ENCODE measurements around the gene RPS27. TPM values are rescaled to one million over a fixed set of nuclear protein-coding genes. Genes with fewer than 3 reads are reported as not detected.

Gene RPS27
- polyA plus RNA-seq, 3 donors from 2014 or later: 7,421 to 15,806 (median 9,939) TPM

DNA sequence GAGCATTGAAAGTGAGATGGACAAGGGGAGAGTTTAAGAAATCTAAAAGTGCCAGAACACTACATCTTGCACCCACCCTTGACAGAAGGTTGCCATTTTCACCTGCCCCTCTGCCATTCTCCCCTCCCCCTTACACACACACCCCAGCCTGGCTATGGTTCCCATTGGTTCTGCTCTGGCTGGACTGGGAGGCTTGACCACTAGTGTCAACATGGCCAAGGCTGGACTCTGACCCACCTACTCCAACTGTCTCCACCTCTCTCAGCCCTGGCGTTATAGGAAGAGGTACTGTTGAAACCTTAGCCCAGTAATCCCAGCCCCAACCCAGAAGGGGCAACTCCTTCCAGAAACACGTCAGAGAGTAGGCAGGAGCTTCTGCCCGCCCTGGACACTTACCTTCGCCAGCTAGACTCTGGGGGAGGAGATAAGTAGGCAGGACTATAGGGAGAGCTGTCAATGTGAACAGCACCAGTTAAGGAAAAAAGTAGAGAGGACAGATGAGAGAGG lies 36.6 kb upstream of the RPS27 start:
- H3K27me3 Mint-ChIP-seq (ENCODE audit: low read depth in 3 of 3): peaks cover 0 to 11% (median 5%) of the 10 kb centered on the region in 3 donors
- peaks cover 40 to 47% of the 10 kb centered on the region in 2 donors for H3K4me1 Mint-ChIP-seq
- H3K36me3 Mint-ChIP-seq: peaks cover 10 to 31% (median 17%) of the 10 kb centered on the region in 3 donors
- no peak for DNase-seq
- no peaks in the 10 kb centered on the region for H3K9me3 Mint-ChIP-seq
- no peak overlapping the region for H3K4me3 Mint-ChIP-seq
- peak overlapping the region in 5 of 6 donors; percentile 4 to 83 (median 43) for H3K27ac Mint-ChIP-seq

DNA sequence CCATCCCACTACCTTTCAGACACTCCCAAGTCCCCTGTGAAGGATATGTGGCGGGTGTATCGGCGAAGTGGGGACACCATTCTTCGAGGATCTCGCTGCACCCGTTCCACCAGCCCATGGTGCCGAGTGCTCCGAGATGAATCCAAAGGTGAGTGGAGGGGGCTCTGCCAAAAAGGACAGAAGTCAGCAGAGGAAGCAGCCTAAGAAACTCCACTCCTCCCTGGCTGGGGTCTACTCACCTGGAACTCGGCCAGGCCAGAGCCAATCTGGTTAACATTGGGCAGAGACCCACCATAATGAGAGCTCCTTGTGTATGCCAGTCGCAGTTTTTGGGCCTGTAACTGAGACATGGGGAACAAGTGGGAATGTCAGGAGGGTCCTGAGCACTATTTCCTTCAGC lies 35.7 kb upstream of the RPS27 start:
- Mint-ChIP-seq H3K9me3 (no peaks in the 10 kb centered on the region), H3K4me1 (peaks cover 40 to 48% of the 10 kb centered on the region in 2 donors), H3K27me3 (ENCODE audit: low read depth in 3 of 3) (peaks cover 0 to 11% (median 5%) of the 10 kb centered on the region in 3 donors), H3K27ac (peak overlapping the region in 1 of 6 donors; percentile 49), H3K36me3 (peaks cover 10 to 31% (median 17%) of the 10 kb centered on the region in 3 donors), H3K4me3 (no peak overlapping the region)
- DNase-seq: no peak

DNA sequence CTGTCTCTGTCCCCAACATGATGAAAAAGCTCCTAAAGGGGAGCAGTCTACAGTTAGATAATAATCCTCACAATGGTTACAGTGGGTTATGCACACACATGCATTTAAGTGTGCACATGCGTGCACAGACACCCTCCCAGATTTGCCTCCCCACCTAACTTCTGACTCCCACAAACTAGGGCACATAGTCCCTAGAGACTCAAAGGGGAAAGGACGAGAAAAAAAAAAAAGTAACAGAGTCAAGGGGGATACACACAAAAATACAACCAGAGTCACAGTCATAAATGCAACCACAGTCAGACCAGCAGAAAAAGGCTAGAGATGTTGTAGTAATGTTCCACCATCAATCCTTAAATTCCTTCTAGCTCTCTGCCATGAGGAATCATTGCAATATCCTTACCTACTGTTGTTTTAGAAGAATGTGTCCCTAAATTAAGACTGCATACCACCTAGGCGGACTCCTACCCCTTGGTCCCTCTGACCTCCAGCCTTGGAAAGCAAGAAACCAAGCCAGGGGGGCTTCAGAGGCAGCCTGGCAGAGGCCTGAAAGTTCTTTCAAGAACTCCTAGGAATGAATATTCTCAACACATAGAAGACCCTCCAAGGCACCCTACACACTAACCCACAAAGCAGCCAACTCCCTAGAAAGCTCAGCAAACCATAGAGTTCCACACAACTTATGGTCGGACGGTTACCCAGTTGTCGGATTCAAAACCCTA lies 33.4 kb upstream of the RPS27 start:
- Mint-ChIP-seq H3K9me3 (no peaks in the 10 kb centered on the region), H3K4me3 (peak overlapping the region; percentile 91 to 99 (median 96)), H3K4me1 (peaks cover 47 to 52% of the 10 kb centered on the region in 2 donors), H3K27ac (peak overlapping the region; percentile 94 to 98 (median 96)), H3K36me3 (peaks cover 0 to 18% (median 6%) of the 10 kb centered on the region in 3 donors), H3K27me3 (ENCODE audit: low read depth in 3 of 3) (peaks cover 0 to 8% (median 5%) of the 10 kb centered on the region in 3 donors)
- DNase-seq: no peak

DNA sequence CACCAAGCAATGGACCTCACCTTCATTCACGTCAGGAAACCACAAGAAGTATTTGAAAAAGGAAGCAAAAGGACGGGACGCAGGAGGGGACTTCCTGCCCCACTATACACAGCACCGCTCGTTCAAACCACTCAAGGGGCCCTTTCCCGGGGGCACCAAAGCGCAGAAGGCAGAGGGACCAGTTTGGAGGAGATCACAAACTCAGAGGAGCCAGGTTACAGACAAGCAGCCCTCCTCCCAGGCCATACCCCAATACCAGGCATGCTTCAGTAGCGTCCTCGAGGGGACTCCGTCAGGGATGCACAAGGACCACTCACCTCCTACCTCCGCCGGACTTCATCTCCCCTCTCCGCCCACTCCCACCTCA lies 32.8 kb upstream of the RPS27 start:
- Mint-ChIP-seq H3K4me3 (peak overlapping the region; percentile 91 to 99 (median 96)), H3K27me3 (ENCODE audit: low read depth in 3 of 3) (peaks cover 0 to 8% (median 5%) of the 10 kb centered on the region in 3 donors), H3K4me1 (peaks cover 52 to 58% of the 10 kb centered on the region in 2 donors), H3K27ac (peak overlapping the region; percentile 94 to 98 (median 96)), H3K36me3 (peaks cover 0 to 17% (median 6%) of the 10 kb centered on the region in 3 donors), H3K9me3 (no peaks in the 10 kb centered on the region)
- DNase-seq: peak; percentile 51 to 68 (median 57)

DNA sequence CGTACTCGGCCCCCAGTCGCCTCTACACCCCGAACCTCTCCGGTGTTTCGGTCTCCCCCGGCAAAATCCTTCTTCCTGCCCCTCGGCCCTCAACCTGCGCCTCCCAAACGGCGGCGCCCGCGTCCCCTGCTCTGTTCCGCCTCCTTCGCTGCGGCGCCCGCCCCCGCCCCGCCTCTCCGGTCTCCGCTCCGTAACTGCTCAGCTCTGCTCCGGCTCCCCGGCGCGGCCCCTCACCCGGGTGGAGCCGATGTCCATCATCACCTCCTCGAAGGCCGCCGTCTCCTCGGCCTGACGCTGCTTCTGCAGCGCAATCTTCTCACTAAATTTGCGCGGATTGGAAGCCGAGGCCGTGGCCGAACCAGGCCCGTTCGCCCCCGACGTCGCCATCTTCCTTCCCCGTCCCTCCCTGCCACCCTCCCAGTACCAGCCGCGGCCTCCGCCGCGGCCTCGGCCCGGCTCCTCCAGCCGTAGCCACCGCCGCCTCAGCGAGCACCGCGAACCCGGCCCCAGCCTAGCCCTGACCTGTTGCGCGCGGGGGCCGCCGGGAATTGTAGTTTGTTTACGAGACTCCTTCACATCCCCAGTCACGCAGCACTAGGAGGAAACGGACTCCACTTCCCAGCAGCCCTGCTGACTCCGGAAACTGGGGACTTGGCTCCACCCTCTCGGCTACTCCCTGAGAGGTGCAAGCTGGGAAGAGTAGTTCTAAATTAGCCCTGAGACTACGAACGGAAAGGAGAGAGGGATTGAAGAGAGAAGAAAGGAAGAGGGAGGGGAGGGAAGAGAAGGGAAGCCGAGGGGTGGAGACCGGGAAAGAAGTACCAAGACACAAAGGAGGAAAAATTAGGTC lies 32.2 kb upstream of the RPS27 start, which contains the start of gene CRTC2:
CRTC2 (minus strand) TSS at position 502 of the 850 bp plus-strand sequence; CDS start at position 387, 115 bp downstream.
- peaks cover 57 to 64% of the 10 kb centered on the region in 2 donors for H3K4me1 Mint-ChIP-seq

DNA sequence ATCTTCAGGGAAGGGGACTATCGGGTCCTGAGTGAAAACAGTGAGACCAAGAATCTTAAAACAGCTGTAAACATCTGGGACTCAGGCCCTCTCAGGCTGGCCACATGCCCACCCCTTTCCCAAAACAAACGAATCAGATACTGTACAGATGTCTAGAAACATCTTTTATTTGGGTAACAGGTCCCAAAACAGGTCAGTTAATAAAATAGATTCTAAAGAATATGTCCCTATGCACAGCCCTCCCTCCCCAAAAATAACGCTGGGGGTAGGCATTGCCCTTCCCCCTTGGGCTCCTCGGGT lies 31.7 kb upstream of the RPS27 start:
- Mint-ChIP-seq H3K9me3 (no peaks in the 10 kb centered on the region), H3K27ac (peak overlapping the region; percentile 94 to 98 (median 96)), H3K4me1 (peaks cover 59 to 68% of the 10 kb centered on the region in 2 donors), H3K4me3 (peak overlapping the region; percentile 91 to 99 (median 96)), H3K36me3 (peaks cover 0 to 9% (median 6%) of the 10 kb centered on the region in 3 donors), H3K27me3 (ENCODE audit: low read depth in 3 of 3) (peaks cover 0 to 13% (median 8%) of the 10 kb centered on the region in 3 donors)
- DNase-seq: no peak

More for the DNA sequence above, 32.2 kb upstream of the RPS27 start, which contains the start of gene CRTC2:
- Mint-ChIP-seq H3K36me3 (peaks cover 0 to 15% (median 6%) of the 10 kb centered on the region in 3 donors), H3K27me3 (ENCODE audit: low read depth in 3 of 3) (peaks cover 0 to 10% (median 5%) of the 10 kb centered on the region in 3 donors), H3K27ac (peak within 1 kb of the TSS; percentile 94 to 98 (median 96)), H3K9me3 (no peaks in the 10 kb centered on the region), H3K4me3 (peak within 1 kb of the TSS; percentile 91 to 99 (median 96))
- peak; percentile 95 to 96 (median 96) for DNase-seq

DNA sequence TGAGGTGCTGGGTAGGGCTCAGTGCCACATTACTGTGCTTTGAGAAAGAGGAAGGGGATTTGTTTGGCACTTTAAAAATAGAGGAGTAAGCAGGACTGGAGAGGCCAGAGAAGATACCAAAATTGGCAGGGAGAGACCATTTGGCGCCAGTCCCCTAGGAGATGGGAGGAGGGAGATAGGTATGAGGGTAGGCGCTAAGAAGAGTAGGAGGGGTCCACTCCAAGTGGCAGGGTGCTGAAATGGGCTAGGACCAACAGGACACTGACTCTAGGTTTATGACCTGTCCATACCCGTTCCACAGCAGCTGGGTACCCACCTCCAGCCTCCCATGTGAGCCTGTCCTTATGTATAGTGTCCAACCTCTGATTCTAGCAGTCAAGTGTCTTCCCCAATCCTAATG lies 31.1 kb upstream of the RPS27 start:
- no peak for DNase-seq
- H3K27me3 Mint-ChIP-seq (ENCODE audit: low read depth in 3 of 3): peaks cover 0 to 13% (median 8%) of the 10 kb centered on the region in 3 donors
- peak overlapping the region in 2 of 5 donors; percentile 42 to 57 for H3K4me3 Mint-ChIP-seq
- no peaks in the 10 kb centered on the region for H3K9me3 Mint-ChIP-seq
- H3K27ac Mint-ChIP-seq: peak overlapping the region in 4 of 6 donors; percentile 47 to 98 (median 90)
- H3K4me1 Mint-ChIP-seq: peaks cover 59 to 68% of the 10 kb centered on the region in 2 donors
- H3K36me3 Mint-ChIP-seq: peaks cover 0 to 4% (median under 1%) of the 10 kb centered on the region in 3 donors

DNA sequence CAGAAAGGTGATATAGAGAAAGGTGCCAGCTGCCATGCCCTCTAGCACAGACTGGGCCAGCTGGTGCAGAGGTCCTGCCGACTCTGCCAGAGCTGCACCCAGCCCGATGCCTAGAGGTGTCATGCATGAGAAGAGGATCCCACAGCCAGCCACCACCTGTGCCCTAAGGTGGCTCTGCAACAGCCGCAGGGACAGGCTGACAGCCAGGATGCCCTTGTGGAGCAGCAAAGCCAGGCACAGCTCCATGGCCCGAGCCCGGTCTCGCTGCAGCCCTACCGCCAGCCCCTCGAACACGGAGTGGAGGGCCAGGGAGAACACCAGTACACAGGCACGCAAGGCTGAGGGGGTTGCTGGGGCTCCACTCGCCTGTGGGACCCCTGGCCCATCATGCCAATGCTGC lies 30.4 kb upstream of the RPS27 start:
- H3K27ac Mint-ChIP-seq: peak overlapping the region in 2 of 6 donors; percentile 31 to 40
- H3K4me1 Mint-ChIP-seq: peaks cover 55 to 66% of the 10 kb centered on the region in 2 donors
- peak overlapping the region in 1 of 5 donors; percentile 42 for H3K4me3 Mint-ChIP-seq
- H3K9me3 Mint-ChIP-seq: no peaks in the 10 kb centered on the region
- no peak for DNase-seq
- peaks cover 0 to 2% (median 0%) of the 10 kb centered on the region in 3 donors for H3K36me3 Mint-ChIP-seq
- H3K27me3 Mint-ChIP-seq (ENCODE audit: low read depth in 3 of 3): peaks cover 0 to 13% (median 8%) of the 10 kb centered on the region in 3 donors

DNA sequence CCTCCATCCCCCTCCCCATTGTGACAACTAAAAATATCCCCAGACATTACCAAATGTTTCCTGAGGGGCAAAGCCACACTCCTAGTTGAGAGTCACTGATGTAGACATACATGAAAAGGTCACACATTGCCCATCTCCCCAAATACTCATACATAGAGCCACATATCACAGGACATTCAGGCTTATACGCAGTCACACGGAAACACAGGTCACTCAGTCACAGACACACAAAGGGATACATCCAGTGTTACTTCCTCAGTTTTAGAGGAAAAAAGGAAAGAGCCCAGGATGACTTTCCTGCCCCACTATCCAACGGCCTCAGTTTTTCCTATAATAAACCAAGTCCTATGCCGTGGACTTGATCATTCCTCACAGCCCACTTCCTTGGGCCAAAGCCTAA lies 29.1 kb upstream of the RPS27 start:
- peaks cover 54 to 67% of the 10 kb centered on the region in 2 donors for H3K4me1 Mint-ChIP-seq

DNA sequence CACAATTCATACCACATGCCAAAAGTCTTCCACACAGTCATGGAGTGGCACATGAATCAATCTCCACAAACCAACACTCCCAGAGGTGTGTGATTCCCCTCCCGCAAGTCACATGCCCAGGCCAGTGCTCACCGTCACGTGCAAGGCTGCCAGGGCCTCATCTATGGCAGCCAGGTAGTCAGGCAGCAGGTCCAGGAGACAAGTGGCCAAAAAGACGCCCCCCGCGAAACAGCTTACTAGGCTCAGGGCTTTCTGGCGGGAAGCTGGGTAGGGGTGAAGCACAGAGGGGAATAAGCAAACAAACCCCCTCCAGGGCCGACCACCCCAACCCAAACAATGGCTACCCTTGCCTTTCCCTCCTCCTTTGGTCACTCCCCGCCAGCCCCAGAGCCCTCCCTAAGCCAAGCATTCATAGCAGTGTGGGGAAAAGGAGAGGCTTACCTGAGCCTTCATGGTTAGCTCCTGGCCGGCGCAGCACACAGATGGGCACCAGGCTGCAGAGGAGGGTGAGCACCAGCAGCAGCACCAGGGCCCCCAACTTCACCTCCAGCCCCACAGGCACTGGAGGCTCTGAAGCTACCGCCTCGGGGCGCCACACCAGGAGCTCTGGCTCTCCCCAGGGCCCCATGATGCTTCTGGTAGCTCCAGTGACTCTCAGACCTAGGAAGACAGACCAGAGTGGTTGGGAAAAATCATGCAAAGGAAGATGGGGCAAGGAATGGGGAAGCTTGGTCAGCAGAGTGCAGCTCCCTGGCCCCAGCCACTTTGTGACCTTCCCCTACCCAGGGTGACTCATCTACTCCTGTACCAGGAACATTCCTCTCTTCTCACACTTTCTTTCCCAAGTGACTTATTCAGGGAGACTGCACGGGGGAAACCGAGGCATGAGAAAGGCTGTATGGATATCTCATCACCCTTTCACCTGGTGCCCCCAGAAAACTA lies 28.2 kb upstream of the RPS27 start:
- Mint-ChIP-seq H3K27me3 (ENCODE audit: low read depth in 3 of 3) (peaks cover 0 to 13% (median 7%) of the 10 kb centered on the region in 3 donors), H3K4me1 (peaks cover 54 to 67% of the 10 kb centered on the region in 2 donors), H3K9me3 (no peaks in the 10 kb centered on the region), H3K4me3 (peak overlapping the region; percentile 89 to 96 (median 92)), H3K36me3 (peaks cover 0 to 2% (median 0%) of the 10 kb centered on the region in 3 donors), H3K27ac (peak overlapping the region; percentile 93 to 96 (median 95))
- DNase-seq: no peak

More for the DNA sequence above, 29.1 kb upstream of the RPS27 start:
- peak overlapping the region in 5 of 6 donors; percentile 10 to 96 (median 43) for H3K27ac Mint-ChIP-seq
- peak overlapping the region in 4 of 5 donors; percentile 7 to 92 (median 40) for H3K4me3 Mint-ChIP-seq
- no peaks in the 10 kb centered on the region for H3K9me3 Mint-ChIP-seq
- peaks cover 0 to 13% (median 8%) of the 10 kb centered on the region in 3 donors for H3K27me3 Mint-ChIP-seq (ENCODE audit: low read depth in 3 of 3)
- H3K36me3 Mint-ChIP-seq: peaks cover 0 to 2% (median 0%) of the 10 kb centered on the region in 3 donors
- no peak for DNase-seq

DNA sequence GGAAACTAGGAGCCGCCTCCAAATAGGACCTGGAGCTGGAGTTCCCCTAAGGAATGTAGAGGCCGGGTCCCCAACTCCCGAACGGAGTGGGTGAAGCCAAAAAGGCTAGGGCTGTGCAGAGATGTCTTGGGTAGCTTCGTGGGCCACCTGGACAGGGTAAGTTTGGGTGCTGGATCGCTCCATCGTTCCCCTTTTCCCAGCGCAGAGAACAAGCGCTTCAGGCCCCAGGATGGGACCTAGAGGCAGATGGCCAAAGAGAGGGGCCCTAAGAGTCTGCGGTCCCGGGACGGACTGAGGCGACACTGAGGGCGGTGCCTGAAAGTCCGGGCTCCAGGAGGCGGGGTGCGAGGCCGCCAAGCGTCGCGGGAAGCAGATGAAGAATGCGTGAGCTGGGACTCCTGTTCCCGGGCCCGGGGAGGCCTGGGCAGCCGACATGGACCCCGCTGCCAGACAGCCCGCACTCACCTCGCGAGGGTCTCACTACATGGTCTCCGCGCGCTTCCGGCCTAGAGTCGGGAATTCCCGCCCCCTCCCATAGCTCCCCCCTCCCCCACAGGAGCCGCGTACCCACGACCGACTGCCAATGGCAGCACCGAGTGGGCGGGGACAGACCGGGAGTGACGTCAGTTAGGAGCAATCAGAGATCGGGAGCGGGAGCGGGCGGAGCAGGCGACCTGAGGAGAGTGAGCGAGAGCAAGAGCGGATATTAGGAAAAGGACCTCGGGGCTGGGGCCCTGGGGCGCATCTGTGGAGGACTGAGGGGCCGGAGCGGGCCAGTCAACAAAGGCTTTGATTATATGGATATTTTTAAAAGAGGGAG lies 27.3 kb upstream of the RPS27 start, which contains the start of gene SLC39A1:
SLC39A1 (minus strand) TSS at position 508 of the 820 bp plus-strand sequence. CDS start 822 bp downstream, outside the sequence.
- peak within 1 kb of the TSS; percentile 93 to 96 (median 95) for H3K27ac Mint-ChIP-seq
- H3K4me3 Mint-ChIP-seq: peak within 1 kb of the TSS; percentile 89 to 96 (median 92)
- H3K27me3 Mint-ChIP-seq (ENCODE audit: low read depth in 3 of 3): peaks cover 0 to 5% (median 3%) of the 10 kb centered on the region in 3 donors
- no peaks in the 10 kb centered on the region for H3K9me3 Mint-ChIP-seq
- peaks cover 0 to 2% (median 0%) of the 10 kb centered on the region in 3 donors for H3K36me3 Mint-ChIP-seq
- peak; percentile 89 to 90 (median 89) for DNase-seq
- peaks cover 58 to 71% of the 10 kb centered on the region in 2 donors for H3K4me1 Mint-ChIP-seq

Measured in immature natural killer cell (primary cell).